ENCODE data around the gene PRKAB2.
"Not testable (repeated sequence)": the region's sequence is repeated elsewhere in the genome, so short reads cannot be mapped to it uniquely, and the experiment has no call there.

The PRKAB2 gene

GRCh38 chr1:147163019-147163418, 9.3 kb downstream of the PRKAB2 start:
- H3K4me3 ChIP-seq (ENCODE audit: low read depth, low read length): no peak overlapping the region
- no peak for TF ChIP-seq CTCF (IDR thresholded peaks at IDR 0.05; ENCODE audit: low read depth, low read length, missing control alignments)
- in situ Hi-C loops (cut with HindIII; ENCODE audit: low pct_ligation_motif_present, low sequenced_read_pairs): no loop called here
- no peaks in the 10 kb centered on the region for H3K27me3 ChIP-seq (replicated peaks)
- H3K27ac ChIP-seq: no peak overlapping the region
- peaks cover 45% of the 10 kb centered on the region for H3K36me3 ChIP-seq (replicated peaks)
- no peak for DNase-seq

- H3K27me3 ChIP-seq (replicated peaks): no peaks in the 10 kb centered on the region
- in situ Hi-C loops (cut with HindIII; ENCODE audit: low pct_ligation_motif_present, low sequenced_read_pairs): no loop called here
- TF ChIP-seq CTCF (IDR thresholded peaks at IDR 0.05; ENCODE audit: low read depth, low read length, missing control alignments): no peak
- no peak overlapping the region for H3K4me3 ChIP-seq (ENCODE audit: low read depth, low read length)
- peaks cover 48% of the 10 kb centered on the region for H3K36me3 ChIP-seq (replicated peaks)
- no peak for DNase-seq
- H3K27ac ChIP-seq: no peak overlapping the region
Measured at GRCh38 chr1:147162093-147162492, 10.2 kb downstream of the PRKAB2 start.

- H3K36me3 ChIP-seq (replicated peaks): peaks cover 53% of the 10 kb centered on the region
- H3K4me3 ChIP-seq (ENCODE audit: low read depth, low read length); DNase-seq; H3K27me3 ChIP-seq (replicated peaks); in situ Hi-C loops (cut with HindIII; ENCODE audit: low pct_ligation_motif_present, low sequenced_read_pairs); H3K27ac ChIP-seq: not testable (repeated sequence)
Measured at GRCh38 chr1:147157116-147157515, 15.2 kb downstream of the PRKAB2 start.

GRCh38 chr1:147156642-147157041, 15.6 kb downstream of the PRKAB2 start:
- Histone ChIP-seq H3K27ac (no peak overlapping the region), H3K4me3 (ENCODE audit: low read depth, low read length) (no peak overlapping the region), H3K27me3 (replicated peaks) (no peaks in the 10 kb centered on the region), H3K36me3 (replicated peaks) (peaks cover 49% of the 10 kb centered on the region)
- DNase-seq: no peak
- in situ Hi-C loops (cut with HindIII; ENCODE audit: low pct_ligation_motif_present, low sequenced_read_pairs): no loop called here
- no peak for TF ChIP-seq CTCF (IDR thresholded peaks at IDR 0.05; ENCODE audit: low read depth, low read length, missing control alignments)

- Histone ChIP-seq H3K36me3 (replicated peaks) (peaks cover 16% of the 10 kb centered on the region), H3K27me3 (replicated peaks) (no peaks in the 10 kb centered on the region), H3K4me3 (ENCODE audit: low read depth, low read length) (no peak overlapping the region), H3K27ac (no peak overlapping the region)
- DNase-seq: no peak
- TF ChIP-seq CTCF (IDR thresholded peaks at IDR 0.05; ENCODE audit: low read depth, low read length, missing control alignments): no peak
- in situ Hi-C loops (cut with HindIII; ENCODE audit: low pct_ligation_motif_present, low sequenced_read_pairs): no loop called here
Measured at GRCh38 chr1:147152772-147153171, 19.5 kb downstream of the PRKAB2 start.

GRCh38 chr1:147151244-147151643, 21.0 kb downstream of the PRKAB2 start:
- H3K27ac ChIP-seq: no peak overlapping the region
- DNase-seq: no peak
- no peak for TF ChIP-seq CTCF (IDR thresholded peaks at IDR 0.05; ENCODE audit: low read depth, low read length, missing control alignments)
- in situ Hi-C loops (cut with HindIII; ENCODE audit: low pct_ligation_motif_present, low sequenced_read_pairs): no loop called here
- H3K27me3 ChIP-seq (replicated peaks): no peaks in the 10 kb centered on the region
- no peak overlapping the region for H3K4me3 ChIP-seq (ENCODE audit: low read depth, low read length)
- H3K36me3 ChIP-seq (replicated peaks): peaks cover 12% of the 10 kb centered on the region
